HG03521 (cell line): ENCODE data around the gene PTPRQ.

Experiments
- ATAC-seq: cut with Tn5 transposase; IDR thresholded peaks from one replicate; pipeline ENCODE4 v1.9.1; 2021; ENCODE audit warnings: mild to moderate bottlenecking, moderate library complexity; ENCODE audit not compliant: unreplicated experiment

PTPRQ gene

GRCh38 chr12:80698847-80699542, 255.0 kb downstream of the PTPRQ start:
- no peak for ATAC-seq

DNA sequence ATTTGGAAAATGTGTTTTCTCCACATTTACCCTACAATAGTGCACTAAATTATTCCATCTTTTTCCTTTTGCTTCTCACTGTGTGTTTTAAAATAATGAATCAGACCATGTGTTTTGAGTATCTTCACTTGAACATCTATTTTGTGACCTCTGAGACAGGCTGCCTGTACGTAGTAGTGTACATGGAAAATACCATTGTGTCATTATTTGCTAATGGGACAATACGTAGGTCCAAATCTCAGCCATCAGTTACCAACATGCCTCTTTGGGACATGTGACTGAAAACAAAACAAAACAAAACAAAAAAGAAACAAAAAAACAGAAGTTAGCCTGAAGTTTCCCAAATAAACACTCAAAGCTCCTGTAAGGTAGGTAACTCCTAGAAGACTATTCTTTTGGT, 256.3 kb downstream of the PTPRQ start:
- ATAC-seq, result no peak

DNA sequence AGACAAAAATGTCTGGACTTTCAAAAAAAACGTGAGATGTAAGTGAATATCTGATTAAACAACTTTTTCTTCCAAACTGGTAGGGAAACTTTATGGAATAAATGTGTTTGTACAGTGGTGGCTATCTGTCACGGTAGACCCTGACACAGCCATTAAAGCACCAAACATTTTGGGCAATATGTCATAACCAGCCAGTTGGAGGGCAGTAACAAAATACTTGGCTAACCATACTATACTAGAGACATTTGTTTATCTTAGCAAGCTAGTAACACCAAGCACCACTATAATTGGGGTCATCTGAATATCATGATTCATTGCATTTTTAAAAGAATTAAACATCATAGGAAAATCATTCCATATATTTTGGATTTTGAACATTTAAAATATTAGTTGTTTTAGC, 257.4 kb downstream of the PTPRQ start:
- ATAC-seq, result no peak

GRCh38 chr12:80702889-80703805, 259.1 kb downstream of the PTPRQ start:
- peak; percentile 64 for ATAC-seq

DNA sequence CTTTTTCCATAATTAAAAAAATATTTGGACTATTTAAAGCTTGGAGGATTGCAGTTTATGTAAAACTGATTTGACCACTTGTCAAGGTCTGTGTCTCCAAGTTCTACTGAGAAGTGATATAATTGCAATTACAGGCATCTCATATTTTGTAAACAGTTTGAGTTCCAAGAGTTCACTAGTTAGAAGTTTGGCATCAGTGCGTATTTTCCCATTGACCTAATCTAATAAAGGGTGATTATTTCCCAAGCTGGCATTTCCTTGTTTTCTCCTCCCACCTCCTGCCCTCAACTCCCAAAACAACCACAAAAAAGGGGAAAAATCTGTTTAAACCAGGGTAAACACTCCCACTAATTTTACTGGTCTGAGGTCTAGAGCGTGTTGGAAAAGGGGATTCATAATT, 260.4 kb downstream of the PTPRQ start:
- ATAC-seq, result no peak

GRCh38 chr12:80707126-80707829, 263.2 kb downstream of the PTPRQ start, which contains the start of gene MYF6:
Gene MYF6 (plus strand): TSS chr12:80707634. CDS start chr12:80707720, 86 bp downstream.
- ATAC-seq, result no peak

- no peak for ATAC-seq
Measured at GRCh38 chr12:80707830-80708258, 263.8 kb downstream of the PTPRQ start.

GRCh38 chr12:80708259-80708974, 264.4 kb downstream of the PTPRQ start:
- no peak for ATAC-seq

DNA sequence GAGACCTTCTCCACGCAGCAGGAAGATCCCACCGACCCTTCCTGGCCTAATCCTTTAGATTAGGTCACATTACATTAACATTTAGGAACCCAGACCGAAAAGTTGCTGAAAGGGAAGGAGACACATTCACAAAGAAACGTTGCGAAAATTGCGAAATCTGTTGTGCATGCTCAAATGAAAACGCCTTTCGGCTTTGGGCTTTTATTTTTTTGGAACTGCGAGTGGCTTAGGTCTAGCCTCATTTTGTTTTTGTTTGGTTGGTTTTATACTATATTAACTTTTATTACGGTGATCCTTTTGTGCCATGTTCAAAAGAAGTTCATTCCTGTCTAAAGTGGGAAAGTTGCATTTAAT, 264.9 kb downstream of the PTPRQ start:
- no peak for ATAC-seq

- peak; percentile 53 for ATAC-seq
Measured at GRCh38 chr12:80709811-80710726, 266.0 kb downstream of the PTPRQ start.

DNA sequence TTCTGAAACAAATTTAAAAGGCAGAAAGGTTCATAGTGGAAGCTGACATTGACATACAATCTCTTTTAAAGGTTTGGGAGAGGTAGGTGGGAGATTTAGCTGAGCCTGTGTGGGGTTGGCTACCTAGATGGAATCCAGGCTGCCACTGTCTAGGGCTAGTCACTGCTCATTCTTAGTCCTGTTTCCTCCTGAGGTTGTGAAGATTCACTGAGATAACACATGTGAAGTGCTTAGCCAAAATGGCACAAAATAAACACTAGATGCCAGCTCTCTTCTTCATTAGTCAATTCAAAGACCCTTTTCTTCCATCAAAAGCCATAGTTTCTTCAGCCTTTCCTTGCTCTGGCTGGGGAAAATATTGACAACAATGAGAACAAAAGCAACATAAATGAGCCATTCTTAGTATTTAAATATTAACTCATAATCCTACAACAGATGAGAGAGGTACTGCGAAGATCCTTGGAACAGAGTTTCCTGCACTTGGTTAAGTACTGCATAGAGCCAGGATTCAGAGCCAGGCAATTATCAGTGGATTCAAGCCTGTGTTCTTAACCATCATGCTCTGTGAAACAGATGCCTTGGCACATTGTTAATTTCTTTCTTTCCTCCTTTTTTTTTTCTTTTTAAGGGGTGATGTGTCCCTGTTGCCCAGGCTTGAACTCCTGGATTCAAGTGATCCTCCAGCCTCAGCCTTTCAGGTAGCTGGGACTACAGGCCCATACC, 266.9 kb downstream of the PTPRQ start:
- no peak for ATAC-seq

GRCh38 chr12:80711866-80712265, 267.8 kb downstream of the PTPRQ start:
- no peak for ATAC-seq

DNA sequence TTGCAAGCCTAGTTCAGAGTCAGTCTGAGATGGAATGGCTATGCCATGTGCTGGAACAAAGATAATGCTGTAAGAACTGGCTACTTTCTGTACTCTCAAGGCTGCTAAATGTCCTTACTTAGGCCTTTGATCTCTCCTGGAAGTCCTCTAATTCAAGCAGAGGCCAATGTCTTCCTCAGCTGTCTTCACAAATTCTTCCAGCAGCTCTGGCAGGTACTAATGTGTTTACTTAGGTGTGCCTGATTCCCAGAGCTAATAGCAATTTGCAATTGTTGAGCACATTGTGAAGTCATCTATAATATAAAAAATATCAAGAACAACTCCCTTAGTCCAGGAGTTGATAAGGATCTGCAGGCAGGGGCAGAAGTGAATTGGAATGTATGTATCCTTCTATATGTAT, 268.8 kb downstream of the PTPRQ start:
- ATAC-seq, result no peak

GRCh38 chr12:80713419-80713818, 269.4 kb downstream of the PTPRQ start:
- no peak for ATAC-seq

DNA sequence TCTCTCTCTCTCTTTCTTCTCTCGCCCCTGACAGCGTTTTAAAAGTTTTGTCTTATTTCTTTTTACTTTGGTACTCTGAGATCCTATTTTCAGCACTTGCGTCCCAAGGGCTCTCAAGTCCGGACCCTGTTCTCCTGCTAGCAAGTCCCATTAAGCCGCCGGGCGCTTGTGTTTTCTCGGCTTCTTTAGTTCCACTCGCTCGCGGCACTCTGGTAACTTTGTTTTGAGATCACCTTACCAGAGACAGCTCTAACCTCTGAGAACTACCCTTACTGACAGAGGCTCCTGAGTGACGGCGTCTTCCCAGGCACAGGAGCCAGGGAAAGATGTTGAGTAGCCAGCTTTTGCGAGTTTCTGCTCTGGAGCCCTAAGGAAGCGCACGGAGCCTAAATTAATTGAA, 270.0 kb downstream of the PTPRQ start:
- ATAC-seq, result no peak

DNA sequence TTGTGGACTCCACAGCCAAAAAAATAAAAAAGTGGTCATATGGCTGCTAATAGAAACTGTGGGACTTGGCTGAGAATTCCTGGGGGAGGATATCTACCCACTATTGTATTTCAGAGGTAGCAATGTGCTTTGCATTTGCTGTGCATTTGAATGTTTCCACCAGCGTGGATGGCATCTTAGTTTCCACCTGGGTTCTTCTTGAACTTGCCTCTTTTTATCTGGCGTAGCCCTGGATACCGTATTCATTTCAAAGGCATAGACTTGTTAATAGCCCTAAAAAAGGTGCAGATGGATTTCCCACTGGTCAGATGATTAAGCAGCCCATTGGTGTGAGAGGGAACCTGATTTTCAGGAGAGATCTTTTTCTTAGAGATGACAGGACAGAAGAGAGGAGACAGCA, 270.8 kb downstream of the PTPRQ start:
- no peak for ATAC-seq

- no peak for ATAC-seq
Measured at GRCh38 chr12:80715713-80716249, 271.7 kb downstream of the PTPRQ start.

GRCh38 chr12:80716696-80717469, 272.8 kb downstream of the PTPRQ start, which contains the start of gene MYF5:
Gene MYF5 (plus strand): TSS chr12:80716912. CDS start chr12:80717064, 152 bp downstream.
- ATAC-seq, result no peak
